HG03520 (cell line): ENCODE data around the gene NLGN1.

Source experiments
- ATAC-seq: cut with Tn5 transposase; IDR thresholded peaks from one replicate; pipeline ENCODE4 v1.9.1; 2021; ENCODE audit warnings: mild to moderate bottlenecking, moderate library complexity; ENCODE audit not compliant: unreplicated experiment

Gene NLGN1

DNA sequence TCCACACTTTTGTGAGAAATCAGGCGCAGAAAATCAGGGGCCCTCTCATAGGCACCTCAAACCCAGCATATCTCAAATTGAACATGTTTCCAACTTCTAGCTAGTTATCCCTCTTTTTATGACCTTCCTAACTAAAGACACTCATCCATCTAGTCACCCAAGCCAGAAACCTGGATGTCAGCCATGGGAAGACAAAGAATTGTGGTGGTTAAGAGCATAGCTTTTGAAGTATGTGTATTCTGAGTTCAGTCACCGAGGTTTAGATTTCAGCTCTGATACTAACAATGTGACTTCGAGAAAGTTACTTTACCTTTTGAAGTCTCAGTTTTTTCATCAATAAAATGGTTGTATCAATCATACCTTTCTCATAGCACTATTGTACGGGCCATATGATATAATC lies 495.5 kb downstream of the NLGN1 start:
- no peak for ATAC-seq

DNA sequence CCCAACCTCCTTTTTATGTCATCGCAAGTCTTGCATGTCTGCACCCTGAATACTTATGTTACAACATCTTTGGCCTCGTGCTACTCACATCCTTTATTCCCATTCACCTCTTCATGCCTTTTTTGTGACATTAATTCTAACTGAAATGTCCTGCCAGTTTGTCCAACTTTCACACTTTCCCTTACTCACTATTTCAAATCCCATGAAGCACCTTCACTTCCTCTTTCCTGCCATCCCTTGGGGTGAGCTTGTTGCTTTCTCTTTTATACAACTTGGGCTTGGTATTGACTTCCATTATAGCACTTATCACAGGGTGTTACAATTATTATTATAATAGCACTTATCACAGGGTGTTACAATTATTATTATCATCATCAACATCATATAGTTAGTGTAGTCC lies 496.3 kb downstream of the NLGN1 start:
- no peak for ATAC-seq

DNA sequence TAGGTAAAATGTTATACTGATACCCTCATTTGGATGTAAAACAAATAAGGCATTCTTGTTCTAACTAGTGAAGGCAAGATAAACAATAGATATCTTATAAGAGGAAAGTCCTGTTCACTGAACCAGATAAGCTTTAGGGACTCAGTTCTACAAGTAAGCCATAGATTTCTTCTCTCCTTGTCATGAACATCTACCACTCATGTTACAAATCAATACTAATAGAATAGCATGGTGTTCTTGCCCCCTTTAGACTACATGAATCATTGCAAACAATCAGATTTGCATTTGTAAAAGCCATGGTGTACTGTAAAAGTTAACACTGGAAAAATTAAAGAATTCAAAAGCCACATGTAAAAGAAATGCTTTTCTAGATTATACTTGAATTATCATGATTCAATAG lies 500.1 kb downstream of the NLGN1 start:
- no peak for ATAC-seq

DNA sequence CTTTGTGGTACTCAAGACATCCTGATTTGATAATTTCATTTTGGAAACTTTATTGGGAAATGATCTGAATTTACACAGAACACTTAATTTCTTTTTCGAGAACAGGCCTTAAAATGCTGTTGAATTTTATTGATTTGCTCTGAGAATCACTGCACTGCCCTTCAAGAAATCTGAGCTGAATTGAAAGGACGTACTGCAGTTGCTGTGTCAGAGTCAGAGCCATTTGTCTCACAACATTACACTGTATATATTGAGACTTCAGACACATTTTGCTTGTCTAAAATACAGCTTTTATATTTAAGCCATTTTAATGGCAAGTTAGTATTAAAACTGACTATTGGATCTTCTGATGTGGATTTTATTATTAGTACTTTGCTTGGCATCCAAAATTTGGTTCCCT lies 504.1 kb downstream of the NLGN1 start:
- ATAC-seq = no peak

DNA sequence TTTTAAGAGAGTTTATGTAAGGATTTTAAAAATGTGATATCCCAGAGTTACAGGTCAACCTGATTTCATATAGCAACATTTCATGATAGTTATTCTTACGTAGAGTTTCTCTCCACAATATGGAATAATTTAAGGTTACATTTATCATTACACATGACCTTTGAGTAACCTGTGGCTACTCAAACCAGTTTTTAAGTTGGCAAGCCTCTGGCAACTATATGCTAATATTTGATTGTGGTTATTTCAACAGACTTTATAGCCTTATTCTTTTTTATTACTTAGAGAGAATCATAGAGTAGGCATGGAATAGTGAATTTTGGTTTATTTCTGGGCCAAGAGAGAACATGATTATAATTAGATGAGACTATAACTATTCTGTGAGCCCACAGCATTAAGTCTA lies 504.9 kb downstream of the NLGN1 start:
- ATAC-seq = no peak

DNA sequence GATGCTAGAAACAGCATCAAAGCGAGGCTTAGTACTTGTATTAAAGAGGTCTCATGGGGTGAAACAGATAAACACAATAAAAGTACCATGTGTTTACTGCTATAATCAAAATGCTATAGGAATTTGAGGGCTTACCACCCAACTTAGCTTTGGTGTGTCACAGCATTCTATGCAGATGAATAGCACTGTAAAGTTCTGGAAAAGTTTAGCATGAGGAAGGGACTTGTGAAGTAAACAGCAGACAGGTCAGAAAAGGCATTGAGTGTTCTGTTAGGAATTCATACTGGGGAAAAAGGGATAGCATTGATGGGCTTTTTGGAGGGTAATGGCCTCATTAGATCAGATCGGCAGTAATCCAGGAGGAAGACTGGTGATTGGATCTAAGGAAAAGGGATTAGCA lies 505.3 kb downstream of the NLGN1 start:
- no peak for ATAC-seq

DNA sequence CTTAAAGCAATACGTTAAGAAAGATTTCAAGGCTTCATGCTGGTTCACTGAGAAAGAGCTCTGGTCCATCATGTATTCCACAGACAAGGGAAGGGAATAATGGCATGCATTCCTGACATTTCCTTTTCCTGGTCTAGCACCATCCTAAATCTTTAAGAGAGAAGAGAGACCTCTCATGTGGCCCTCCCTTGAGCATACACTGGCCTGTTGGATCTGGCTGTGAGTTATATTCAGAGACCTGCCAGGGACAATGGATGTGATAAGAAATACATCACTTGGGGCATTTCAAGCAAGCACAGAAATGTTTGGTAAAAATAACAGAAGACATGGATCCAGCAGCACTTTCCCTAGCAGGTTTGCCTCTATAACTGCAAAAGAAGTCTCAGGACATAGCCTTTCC lies 507.8 kb downstream of the NLGN1 start:
- no peak for ATAC-seq

DNA sequence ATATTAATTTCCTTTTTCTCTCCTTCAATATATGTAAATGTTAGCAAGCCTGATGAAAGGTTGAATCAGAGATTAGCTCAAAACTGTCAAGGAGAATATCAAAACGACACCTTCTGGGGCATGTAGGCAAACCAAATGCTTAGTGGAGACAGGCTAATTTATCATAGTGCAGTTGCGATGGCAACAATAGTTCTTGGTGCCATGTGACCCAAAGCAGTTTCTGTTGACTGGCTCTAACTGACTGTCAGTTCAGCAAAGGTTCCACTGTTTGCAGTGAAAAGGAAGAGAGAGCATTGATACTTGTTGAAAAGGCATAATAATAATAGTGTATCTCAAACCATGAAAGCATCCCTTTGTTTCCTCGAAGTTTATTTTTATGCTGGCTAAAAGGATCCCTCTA lies 513.9 kb downstream of the NLGN1 start:
- ATAC-seq = no peak

DNA sequence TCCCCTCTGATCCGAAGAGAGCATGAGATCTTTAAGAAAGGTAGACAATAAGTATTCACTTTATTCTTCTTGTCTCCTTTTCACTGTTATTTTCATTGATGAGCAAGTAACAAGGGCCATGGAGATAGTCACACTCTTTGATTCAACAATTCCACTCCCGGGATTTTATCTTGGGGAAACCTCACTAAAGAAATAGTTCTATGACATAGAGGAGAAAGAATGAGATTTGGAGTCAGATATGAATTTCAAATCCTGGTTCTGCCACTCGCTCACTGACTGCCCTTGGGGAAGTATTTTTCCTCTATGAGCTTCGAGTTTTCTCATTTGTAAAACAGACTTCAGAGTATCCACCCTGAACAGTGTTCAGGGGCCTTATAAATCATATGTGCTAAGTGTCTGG lies 514.6 kb downstream of the NLGN1 start:
- no peak for ATAC-seq

DNA sequence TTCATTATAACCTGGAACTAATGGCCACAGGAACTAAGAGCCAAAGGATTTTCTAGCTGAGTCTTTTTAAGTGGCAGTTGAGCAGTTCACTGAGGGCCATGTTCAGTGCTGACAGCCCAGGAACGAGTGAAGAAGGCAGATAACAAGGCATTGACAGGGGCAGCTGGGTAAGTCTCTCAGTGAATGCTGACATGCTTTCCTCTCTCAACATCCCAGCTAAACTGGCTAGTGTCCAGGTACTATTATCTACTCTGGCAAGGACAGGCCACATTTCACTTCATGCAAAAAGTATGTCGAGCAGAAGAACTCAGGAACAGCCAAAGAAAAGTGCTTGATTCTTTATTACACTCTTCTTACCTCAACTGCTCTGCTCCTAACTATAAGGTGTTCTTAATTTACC lies 515.9 kb downstream of the NLGN1 start:
- ATAC-seq = no peak

DNA sequence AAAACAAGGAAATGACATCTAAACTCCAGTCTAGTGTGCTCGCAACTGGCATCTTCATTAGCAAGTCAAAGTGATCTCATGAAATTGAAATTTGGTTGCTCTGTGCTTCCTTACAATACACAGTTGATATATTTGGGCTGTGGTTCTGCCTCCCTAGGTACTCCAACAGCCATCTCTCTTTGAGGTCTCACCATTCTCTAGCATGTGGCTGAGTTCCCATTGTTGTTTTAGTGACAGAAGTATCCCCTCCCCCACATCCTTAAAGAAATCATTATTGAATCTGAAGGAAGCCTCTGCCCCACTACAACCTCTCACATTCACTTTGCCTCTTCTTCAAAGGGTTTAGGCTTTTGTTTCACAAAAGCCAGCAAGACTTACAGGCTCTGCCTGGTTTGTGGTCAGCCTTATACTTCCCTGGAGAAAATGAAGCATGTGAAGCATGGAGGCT lies 516.5 kb downstream of the NLGN1 start:
- ATAC-seq = no peak

DNA sequence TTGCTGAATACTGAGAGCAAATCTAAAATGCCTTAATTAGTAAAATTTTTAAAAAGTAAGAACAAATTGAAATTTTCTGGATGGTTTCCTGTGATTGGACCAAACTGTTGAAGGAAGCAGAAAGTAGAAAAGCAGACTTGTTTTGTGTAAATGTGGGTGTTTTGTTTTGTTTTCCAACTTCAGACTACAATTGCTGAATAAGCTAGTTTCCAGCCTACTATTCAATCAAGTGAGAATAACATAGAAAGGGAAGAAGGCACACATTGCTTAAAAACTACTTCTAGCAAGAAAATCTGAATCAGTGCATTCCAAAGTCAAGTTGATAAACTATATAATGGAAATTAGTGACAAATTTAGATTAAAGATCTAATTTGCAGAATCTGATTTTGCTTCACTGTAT lies 519.3 kb downstream of the NLGN1 start:
- ATAC-seq = no peak

DNA sequence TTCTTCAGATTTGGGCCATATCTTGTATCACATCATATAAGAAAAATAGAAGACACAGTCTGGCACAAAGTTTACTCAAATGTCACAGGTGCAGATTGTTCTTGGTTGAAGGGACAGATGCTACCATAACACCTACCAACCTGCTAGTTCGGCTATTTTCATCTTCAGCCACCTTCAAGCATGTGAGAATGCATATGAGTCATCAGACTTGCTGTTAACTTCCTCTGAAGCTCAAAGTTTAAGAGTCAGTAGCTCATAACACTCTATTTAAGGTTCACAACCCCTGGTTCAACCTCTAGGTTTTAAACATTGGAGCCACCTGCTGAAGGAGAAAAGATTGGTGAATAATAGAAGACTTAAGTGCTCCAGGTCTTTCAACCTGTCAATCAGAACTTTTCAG lies 522.8 kb downstream of the NLGN1 start:
- ATAC-seq = peak; percentile 72

DNA sequence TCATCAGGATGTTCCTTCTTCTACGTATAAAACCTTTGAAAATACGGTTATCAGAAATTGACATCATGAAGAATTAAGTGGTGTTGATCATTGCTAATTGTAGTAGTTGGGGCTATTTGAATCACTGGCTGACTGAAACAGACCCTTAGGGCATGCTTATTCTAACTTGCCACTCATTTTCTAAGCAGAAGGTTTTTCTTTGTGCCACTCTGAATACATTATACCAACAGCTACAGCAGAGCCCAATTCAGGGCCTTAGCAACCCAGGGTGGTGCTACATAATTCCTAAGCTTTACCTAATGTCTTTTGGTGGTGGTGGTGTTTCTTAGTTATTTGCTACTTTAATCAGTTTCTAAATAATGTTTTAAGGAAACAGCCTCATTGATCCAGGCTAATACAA lies 524.2 kb downstream of the NLGN1 start:
- no peak for ATAC-seq

DNA sequence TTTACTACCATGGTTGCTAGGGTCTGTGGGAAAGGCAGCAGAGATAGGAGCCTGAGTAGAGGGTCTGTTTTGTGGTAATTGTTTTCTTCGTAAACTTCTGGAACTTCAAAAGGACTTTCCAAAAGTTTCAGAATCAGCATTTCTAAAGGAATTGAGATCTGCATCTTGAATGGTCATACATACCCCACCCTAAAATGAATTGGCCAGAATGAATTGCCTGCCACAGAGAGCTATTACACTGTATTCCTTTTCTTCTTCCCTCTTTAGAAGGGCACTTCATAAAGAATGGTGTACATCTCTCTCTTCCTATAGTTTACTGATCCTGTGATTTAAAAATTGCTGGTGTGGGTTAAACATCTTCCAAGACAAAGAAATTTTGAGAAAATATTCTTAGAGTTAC lies 525.7 kb downstream of the NLGN1 start:
- no peak for ATAC-seq

DNA sequence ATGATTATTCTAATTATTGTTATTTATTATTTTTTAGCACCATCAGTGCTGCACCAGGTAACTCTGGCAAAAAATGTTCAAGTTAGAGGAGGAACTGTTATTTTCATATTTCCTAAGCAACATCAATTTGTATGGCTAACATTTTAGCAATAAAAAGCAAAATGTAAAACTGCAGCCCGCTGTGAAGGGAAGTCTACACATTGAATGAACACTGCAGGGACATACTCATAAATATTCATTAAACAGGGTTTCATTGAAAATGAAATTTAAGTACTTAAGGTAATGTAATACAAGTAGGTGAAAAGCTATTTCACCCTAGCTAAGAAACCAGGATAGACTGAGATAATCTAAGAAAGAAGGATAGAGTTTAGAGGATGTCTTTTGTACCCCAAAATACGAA lies 532.7 kb downstream of the NLGN1 start:
- no peak for ATAC-seq

DNA sequence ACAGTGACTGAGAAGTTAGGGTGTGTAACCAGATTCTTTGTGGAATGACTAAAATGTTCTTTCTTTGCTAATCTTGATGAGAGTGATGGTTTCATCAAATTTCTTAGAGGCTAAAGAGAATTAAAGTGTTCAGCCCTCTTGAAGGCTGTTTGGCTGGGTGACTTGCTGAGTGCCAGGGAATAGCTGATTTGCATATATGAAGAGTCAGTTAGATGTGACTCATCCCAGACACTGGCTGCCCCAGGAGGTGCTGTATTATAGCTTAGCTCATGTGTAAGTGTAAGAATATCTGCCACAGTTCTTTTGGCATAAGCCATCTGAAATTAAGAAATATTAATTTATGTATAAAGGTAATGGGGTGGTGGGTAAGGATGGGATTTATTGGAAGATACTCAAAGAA lies 535.1 kb downstream of the NLGN1 start:
- ATAC-seq = peak; percentile 67

DNA sequence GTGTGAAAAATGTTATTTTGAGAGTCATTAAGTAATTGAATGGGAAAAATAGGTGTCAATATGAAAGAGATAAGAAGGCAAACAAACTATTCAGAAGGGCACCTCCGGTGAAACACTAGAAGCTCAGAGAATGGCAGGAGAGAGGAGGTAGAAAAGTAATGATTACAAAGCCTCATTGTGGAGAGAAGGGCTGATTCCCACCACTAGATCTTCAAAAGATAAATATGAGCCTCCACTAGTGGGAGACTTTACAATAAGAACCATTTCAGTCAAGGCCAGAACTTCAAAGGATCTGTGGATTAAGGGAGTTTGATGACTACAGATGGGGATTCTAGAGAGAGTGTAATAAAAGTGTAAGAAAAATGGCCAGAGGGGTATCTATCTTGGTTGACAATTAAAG lies 535.6 kb downstream of the NLGN1 start:
- ATAC-seq = no peak

DNA sequence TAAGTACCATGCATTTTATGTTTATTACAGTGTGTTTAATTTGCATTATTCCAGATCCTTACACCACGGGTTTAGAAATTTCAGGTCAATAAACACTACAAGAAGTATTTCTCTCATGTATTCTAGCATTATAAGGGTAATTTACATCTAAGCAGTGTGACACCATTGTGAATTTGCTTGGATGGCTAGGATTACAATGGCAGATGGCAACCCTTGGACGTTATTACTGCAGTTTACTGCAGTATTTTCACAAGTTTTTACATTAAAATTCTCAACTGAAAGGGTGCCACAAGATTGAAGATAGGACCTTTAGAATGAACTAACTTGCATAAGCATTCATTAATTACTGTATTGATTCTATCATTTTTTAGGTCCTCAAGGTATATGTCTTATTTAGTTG lies 538.8 kb downstream of the NLGN1 start:
- no peak for ATAC-seq

DNA sequence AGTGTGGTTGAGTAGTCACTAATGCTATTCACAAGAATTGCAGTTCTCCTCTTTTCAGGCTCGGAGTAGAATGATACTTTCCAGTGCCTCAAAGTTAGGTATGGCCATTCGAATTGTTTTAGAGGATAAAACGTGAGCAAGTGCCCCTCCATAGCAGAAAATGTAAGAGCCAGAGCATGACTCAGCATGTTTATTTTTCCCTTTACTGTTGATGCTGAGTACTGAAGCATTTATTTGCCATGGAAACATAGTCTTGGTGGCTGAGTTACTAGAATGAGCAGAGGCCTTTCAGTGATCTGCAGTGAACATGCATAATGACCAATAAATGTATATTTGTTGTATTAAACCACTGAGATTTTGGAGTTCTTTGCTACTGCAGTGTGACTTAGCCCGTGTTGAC lies 540.6 kb downstream of the NLGN1 start:
- no peak for ATAC-seq

DNA sequence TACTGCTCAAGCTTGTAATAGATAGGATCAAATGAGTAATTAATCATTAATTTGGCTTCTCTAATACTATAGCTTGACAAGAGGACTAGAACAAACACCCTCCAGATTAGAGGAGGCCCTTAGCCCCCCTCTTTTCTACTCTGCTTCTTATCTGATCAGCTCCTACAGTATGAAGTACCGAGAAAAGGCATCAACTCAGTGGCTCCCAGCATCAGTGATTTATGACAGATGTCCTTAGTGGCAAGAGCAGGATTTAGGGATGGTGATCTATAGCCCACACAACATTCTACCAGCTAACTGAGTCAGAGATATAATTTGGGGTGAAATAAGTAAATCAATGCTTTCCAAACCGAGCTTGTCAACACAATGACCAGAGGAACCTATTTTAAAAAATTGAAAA lies 541.1 kb downstream of the NLGN1 start:
- no peak for ATAC-seq

DNA sequence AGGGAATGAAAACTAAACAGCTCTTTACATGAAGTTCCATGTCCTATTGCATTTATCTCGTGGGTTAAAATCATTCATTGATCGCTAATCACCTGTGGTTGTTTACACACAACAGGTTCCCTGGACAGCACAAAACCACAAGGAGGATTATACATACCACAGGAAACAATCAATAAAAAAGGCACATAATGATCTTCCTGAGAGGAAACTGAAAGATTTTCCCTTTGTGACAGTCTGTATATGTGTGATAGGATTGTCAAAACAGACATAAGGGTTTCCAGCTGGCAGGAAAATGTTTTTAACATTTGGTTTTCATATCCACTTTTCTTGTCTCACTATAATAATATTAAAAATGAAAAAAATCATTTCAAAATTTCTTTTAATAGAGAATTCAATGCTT lies 541.8 kb downstream of the NLGN1 start:
- no peak for ATAC-seq

DNA sequence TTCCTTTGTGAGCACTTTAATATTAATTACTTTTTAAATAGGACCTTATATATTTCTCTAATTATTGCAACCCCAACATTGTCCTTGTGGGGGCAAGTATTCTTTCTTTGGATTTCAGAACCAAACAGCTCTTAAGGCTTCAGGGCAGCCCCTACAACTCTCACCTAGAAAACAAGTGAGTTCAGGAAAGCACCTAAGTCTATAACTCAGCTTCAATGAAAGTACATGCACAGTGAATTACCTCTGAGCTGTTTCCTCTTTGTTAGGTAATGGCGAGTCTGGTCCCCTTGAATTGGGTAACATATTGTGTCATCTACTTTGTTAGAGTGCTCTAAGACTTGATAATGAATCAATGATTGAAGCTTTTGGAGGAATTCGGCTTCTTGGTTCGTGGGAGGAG lies 545.7 kb downstream of the NLGN1 start:
- no peak for ATAC-seq

DNA sequence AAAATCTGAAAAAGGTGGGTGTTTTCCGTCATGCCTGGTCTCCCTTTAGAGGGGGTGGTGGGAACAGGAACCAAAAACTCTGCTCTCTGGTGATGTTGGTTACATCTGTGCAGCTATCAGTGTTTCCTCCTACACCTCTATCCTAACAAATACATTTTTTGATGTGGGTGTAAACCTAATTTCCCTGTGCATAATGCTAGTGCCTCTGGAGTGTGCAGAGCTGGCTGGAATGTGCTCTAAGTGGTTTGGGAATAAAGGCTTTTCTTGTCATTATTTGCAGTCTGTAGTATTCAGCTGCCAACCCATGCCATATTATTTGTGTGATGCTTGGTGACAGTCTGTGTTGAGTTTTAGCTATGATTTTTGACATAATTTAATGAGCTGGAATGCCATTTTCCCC lies 547.6 kb downstream of the NLGN1 start:
- no peak for ATAC-seq
